Bone marrow (tissue), 2 donors: Measurements from ENCODE around the gene HSD11B1.

ENCODE experiments used
- DNase-seq, 2 donors: peaks; one replicate each; lab custom pipeline; 2025; lab: John Stamatoyannopoulos, UW

The HSD11B1 gene

DNA sequence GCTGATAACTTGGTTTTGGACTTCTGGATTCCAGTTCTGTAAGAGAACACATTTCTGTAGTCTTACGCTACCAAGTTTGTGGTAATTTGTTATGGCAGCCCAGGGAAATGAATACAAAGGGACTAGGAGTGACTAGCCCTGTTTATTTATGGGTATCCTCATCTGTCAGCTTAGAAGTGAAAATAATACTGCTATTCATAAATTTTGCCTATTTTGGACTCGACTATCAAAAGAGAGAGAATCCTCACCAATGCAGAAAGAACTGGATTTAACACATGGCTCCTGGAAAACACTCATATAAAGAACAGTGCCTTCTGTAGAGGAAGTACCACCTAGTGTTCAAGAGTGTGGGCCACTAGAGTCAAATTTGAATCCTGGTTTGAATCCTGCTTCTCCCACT, 22.6 kb downstream of the HSD11B1 start:
- DNase-seq = no peak

DNA sequence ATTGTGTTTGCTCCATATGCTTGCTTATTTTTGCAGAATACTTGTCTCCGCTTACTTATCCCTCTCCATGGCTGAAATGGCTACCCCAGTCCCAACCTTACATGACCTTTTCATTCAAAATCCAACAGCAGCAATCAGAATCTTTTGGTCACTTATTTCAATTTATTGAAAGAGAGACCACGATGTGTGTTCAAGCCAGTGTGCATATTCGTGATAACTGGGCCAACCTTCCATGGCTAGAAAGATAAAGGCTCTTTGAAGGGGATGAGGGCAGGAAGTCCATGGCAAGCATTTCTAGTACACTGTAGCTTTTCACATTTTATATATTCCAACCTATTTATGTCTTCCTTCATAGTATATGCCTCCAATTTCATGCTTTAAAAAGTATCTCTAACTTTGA, 23.1 kb downstream of the HSD11B1 start:
- DNase-seq = no peak

DNA sequence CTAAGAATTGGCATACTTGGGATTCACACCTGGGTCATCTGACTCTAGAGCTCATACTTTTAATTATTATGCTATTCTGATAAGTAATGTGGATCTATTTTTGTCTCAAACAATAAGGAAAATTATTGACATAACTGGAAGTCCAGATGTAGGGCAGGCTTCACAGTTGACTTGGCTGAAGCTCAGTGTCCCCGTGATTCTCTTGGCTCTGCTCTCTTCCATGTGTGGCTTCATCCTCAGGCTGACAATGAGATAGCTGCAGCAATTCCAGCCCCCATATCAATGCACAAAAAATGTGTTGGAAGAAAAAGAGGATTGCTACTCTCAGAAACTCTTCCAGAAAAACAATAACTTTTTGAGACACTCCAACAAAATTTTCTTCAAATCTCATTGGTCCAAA, 23.8 kb downstream of the HSD11B1 start:
- DNase-seq = no peak

DNA sequence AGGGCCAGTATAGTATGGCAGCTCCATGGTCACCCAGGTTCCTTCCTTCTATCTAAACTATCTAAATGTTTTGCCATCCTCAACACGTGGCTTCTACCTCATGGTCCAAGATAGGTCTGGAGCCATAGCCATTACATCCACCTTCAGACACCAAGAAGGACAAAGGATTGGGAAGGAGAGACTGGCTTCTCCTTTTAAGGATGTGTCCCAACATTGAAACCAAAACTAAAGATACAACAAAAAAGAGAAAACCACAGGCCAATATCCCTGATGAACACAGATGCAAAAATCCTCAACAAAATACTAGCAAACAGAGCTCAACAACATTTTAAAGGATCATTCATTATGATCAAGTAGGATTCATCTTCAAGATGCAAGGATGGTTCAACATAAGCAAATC, 24.8 kb downstream of the HSD11B1 start:
- DNase-seq = no peak

- DNase-seq = no peak
These were observed 28.1 kb downstream of the HSD11B1 start for GRCh38 chr1:209732725-209733124.

DNA sequence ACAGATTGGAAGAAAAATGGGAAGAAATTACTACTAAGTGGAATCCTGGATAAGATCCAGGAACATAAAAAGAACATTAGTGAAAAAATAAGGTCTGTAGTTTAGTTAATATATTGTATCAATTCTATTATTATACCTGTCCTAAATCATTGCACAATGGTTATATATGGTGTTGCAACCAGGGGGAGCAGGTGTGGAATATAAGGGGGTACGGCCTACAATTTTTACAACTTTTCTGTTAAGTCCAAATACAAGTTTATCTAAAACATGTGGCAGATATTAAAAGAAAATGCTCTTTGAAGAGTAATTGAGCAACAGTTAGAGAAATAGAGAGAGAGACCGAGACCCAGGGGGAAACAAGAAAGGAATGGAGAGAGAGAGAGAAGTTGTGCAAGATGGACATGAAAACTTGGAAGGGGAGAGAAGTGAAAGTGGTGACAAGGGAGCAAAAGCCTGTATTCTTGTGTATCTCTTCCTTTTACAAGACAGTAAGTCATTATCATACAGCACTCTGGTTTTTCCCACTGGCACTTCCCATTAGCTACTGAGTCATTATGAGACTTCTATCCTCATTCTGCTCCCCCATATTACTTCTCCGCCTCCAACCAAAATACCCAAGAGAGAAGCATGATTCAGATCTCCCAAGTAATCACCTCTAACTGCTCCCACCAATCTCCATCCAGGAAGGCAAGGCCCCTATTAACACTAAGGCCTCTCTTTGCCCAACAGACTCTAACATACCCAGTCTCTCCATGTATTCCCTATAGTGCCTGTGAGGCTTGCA, 29.0 kb downstream of the HSD11B1 start:
- DNase-seq = no peak

DNA sequence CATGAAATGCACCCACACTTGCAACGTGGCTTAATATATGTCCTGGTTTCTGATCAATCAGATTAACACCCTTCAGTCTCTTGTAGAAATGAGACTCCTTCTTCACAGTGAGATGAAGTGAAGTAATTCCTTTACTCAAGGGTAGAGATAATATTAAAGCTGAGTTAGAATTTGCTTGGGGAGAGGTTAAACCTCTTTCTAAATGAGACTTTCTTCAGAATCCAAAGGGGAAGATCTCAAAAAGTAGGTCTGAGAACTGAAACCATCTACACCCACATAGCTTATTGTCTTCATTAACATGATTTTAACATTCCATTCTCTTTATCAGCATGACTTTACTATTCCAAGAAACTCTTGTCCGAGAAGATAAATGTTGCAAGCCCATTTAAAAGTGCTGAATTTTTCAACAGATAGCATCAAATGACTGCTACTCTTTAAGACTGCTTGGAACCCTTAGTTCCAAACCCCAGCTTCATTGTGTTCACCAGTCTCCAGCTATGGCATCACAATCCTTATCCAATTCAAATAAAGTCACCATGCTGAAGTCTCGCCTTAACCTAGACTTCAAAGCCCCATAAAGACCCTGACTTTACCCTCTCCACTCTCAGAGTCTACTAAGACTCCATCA, 32.0 kb downstream of the HSD11B1 start:
- no peak for DNase-seq

GRCh38 chr1:209737118-209737505, 32.5 kb downstream of the HSD11B1 start:
- no peak for DNase-seq

DNA sequence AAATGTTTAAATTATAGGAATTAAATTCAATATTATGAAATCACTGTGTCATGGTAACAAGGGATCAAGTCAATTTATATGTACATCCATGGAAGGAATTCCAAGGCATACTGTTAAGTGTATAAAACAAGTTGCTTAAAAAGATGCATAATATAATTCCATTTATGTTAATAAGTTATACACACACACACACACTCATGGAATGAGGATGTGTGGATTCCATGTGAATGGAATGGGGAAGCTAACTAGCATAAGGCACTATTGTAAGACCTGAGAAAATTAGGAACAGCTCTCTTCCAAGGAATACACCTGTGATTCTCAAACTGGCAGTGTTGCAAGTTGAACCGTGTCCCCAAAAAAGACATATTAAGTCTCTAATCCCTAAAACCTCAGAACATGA, 33.6 kb downstream of the HSD11B1 start:
- DNase-seq = no peak

- DNase-seq = no peak
These were observed 36.5 kb downstream of the HSD11B1 start for GRCh38 chr1:209741193-209741592.

- no peak for DNase-seq
These were observed 37.2 kb downstream of the HSD11B1 start for GRCh38 chr1:209741889-209742288.

- no peak for DNase-seq
These were observed 37.9 kb downstream of the HSD11B1 start for GRCh38 chr1:209742409-209743144.

DNA sequence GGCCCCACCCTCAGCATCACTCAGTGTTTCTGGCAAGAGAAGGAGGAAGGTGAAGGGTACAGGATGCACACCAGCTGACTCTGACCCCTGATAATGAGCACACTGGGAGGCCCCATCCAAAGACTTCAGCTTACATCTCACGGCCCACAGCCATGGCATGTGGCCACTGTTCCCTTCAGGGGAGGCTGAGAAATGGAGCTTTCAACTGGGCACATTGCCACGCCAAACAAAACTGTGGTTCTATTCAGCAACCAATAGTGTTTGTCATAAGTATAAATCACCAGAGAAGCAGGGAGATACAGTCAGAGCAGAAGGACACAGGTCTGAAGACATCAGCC, 38.5 kb downstream of the HSD11B1 start:
- no peak for DNase-seq

DNA sequence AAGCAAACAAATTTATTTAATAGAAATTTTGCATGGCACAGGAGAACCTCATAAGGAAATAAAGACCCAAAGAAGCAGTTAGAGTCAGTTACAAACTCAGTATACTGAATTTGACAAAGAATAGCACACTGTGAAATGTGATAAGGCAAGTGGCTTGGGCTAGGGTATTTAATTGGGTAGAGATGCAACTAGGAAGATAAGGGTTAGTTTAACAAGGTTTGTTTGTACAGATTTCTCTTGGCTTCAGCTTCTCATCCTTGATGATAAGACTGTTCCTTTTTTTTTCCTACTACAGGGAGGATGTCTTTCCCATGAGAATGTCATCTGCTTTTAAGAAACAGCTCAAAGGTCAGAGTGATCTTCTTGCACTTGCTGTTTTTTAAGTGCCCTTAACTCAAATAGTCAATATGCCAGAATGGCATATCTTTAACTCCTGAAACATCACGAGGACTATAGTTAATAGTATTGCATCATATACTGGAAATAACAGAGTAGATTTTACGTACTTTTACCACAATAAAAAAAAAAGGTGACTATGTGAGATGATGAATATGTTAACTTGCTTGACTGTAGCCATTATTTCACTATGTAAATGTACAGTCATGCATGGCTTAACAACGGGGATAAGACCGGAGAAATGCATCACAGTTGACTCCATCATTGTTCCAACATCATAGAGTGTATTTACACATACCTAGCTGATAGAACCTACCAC, 42.0 kb downstream of the HSD11B1 start:
- no peak for DNase-seq

GRCh38 chr1:209747580-209748262, 43.1 kb downstream of the HSD11B1 start:
- peak; percentile 46 to 78 for DNase-seq

- DNase-seq = no peak
These were observed 44.0 kb downstream of the HSD11B1 start for GRCh38 chr1:209748620-209749019.

DNA sequence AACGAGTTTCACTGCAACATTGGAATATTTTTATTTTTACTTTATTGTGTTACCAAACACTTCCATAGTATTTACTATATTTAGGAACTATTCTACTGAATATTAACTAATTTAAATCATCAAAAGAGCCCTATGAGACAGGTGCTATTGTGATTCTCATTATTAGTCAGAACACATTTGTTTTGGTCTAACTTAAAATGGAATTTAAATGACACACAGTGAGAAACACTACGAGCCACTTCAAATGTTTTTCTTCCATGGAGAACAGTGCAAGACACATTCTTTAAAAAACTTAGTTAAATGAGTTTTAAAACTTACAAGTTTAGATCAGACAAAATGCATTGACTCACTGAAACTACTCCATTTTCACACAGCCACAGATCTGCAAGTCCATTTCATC, 44.6 kb downstream of the HSD11B1 start:
- no peak for DNase-seq

DNA sequence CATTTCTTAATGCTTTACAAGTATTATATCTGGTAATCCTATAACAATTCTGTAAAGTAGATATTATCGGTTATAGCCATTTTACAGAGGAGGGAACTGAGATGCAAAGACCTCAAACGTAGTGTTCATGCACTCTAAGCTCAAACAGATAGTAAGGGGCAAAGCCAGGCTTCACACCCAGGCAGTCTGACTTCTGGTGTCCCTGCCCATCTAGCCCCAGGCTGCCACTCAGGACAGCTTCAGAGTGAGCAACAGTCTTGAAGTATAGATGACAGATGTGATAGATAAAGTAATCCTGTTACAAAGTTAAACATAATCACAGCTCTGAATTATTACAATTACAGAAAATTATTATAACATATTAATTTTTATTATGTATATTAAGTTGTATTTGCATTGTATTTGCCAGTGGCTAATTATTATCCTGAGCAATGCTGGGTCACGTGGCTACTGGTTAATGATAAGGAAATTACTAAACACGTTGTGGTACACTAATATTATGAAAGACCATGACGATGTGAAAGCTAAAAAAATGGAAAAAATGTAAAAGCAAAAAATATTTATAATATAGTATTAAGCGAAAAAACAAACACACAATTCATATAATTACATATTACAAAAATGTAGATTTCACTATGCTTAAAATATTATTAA, 45.2 kb downstream of the HSD11B1 start:
- DNase-seq = no peak

GRCh38 chr1:209751627-209752231, 47.1 kb downstream of the HSD11B1 start:
- no peak for DNase-seq

DNA sequence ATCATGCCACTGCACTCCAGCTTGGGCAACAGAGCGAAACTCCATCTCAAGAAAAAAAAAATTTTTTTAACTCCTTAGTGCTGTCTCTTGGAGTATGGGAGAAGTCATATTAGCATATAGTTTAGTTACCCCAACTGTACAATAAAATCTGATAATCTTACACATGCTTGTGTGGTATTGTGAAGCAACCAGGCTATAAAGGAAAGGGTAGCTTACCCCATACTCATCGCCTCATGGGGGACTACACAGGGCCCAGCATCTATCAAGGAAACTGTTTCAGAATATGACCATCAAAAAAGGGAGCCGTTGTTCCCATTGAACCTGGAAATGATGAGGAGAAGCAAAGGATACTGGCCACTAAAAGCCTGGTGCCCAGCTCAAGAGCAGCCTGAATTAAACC, 48.2 kb downstream of the HSD11B1 start:
- DNase-seq = no peak

DNA sequence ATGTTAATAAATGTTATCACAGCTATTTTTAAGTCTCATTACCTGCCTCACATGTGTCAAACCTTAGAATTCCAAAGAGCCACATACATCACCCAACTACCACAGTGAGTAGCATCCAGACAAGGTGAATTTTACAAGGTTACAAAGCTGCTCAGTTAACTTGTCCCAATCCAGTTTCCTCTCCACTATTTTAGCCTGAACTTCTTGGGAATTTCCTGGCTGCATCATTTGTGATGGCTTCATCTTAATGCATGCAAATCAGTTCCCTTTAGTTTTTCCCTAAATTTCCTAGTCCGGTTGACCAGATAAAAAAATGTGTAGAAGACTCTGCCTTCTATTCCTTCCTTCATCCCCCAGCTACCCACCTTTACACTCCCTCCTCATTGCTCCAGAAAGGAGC, 50.6 kb downstream of the HSD11B1 start:
- no peak for DNase-seq
